Ovary (tissue), 3 donors: ENCODE results near the gene FBP1.

Experiments used
- CTCF ChIP-seq, 3 donors: fragments of 450-650 bp in 2 of 3; fragments of 200-600 bp in 1 of 3; IDR thresholded peaks; one replicate each; pipeline versions ENCODE4 v1.5.1 to v1.8.0; 2016 to 2022; ENCODE audit warnings: antibody characterized with exemption in 3 of 3, mild to moderate bottlenecking in 1 of 3
- EP300 ChIP-seq: sonication (generic); formaldehyde crosslinking; IDR thresholded peaks from one replicate; pipeline ENCODE4 v1.6.1; 2017; ENCODE audit warnings: antibody characterized with exemption
- POLR2A ChIP-seq: fragments of 450-650 bp; IDR thresholded peaks from one replicate; pipeline ENCODE4 v1.6.1; 2017; ENCODE audit warnings: antibody characterized with exemption, mild to moderate bottlenecking, moderate library complexity
- donor health status: DM: no; HTN: no; CAD: no.

DNA sequence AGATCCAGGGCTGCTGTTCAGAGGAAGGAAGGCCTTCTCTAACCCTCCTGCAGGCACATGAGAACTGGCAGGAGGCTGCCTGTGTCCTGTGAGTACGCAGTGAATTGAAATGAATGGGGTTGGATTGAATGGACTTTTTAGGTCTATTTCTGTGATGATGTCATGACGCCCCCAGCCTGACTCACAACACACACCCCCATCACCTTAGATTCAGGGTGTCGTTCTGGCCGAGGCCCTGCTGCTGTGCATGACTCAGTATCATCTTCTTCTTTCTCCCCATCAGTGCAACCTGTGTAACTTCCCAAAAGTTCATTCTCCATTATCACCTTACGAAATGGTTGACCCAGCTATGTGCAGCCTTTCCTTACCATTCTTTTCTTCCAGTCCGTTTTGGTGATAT is 79.1 kb downstream of the FBP1 start:
- TF ChIP-seq CTCF (IDR thresholded peaks at IDR 0.05) (no peak), EP300 (no peak), POLR2A (no peak)
